HL-60 (cell line): Measurements from ENCODE around the gene ATP9B.

Experiments used
- CTCF ChIP-seq: IDR thresholded peaks from one replicate; pipeline ENCODE4 v1.5.1; 2011; ENCODE audit warnings: low read length, control low read depth, inconsistent platforms; ENCODE audit not compliant: insufficient read depth
- GABPA ChIP-seq: IDR thresholded peaks from 2 replicates; pipeline ENCODE4 v1.6.1; 2012; ENCODE audit warnings: low read depth
- POLR2AphosphoS5 ChIP-seq: IDR thresholded peaks from 2 replicates; pipeline ENCODE4 v1.6.1; 2012; ENCODE audit warnings: low read depth
- REST ChIP-seq: IDR thresholded peaks from 2 replicates; pipeline ENCODE4 v1.6.1; 2012; ENCODE audit warnings: low read depth; ENCODE audit not compliant: insufficient replicate concordance

DNA sequence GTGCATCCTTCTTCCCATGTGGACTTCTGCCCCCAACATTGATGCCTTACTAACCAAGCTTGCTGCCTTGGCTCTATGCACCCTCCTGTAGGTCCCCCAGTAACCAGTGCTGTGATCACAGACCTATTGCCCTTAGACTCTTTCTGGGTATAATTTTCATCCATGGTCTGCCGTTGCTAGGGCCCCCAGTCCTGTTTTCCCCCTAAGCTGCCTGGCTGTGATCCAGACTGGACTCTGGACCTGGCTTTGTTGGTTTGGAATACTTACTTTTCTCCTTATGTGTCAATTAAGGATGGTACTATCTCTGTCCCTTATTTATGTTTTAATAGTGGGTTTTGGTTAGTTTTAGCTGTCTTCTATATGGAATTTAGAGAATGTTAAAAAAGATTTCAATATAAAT, 26.0 kb downstream of the ATP9B start:
- no peak for TF ChIP-seq CTCF
- TF ChIP-seq POLR2AphosphoS5: no peak
- TF ChIP-seq REST: no peak
- no peak for TF ChIP-seq GABPA
